NCI-H82 treated with DMSO at 0.1 percent for 48 hours (cell line): ENCODE results near the gene CCDC27.

Experiments used
- DNase-seq: peaks from one replicate; lab custom pipeline; 2025; ENCODE audit not compliant: unreplicated experiment; lab: John Stamatoyannopoulos, UW

The CCDC27 gene

DNA sequence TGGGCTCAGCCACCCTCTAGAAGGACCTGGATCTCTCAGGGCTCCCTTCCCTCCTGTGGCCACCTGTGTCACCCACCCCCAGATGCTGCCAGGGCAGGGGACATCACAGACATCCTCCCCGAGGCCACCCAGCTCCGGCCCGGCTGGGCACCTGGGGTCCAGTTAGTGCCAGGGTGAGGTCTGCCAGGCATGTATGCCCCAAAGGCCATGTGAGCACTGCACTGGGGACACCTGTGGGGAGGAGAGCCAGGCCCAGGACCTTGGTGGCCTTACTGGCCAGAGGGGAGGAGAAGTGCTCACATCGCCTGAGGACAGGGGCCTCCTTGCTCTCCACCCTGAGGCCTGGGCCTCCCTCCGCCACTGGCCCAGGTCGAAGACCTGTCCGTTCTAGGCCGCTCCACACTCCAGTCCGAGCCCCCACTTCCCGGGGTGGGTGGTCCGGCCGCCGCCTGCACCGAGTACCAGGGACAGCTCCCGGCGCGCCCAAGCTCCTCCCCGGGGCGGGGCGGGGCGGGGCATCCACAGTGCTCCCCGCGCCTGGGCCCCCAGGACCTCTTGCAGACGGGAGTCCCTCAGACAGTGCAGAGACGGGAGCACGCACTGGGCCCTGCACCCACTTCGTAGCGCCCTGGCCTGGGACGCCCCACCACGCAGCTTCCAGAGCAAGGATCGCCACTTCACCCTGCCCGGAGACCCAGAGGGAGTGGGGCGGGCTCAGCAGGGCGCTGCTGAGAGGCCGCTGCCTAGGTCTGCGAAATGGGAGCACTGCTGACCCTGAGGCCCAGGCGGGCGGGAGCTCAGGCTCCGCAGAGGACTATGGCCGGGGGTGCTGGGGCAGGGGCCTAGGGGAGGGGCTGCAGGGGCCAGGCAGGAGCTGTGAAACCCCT, 34.3 kb upstream of the CCDC27 start:
- no peak for DNase-seq

DNA sequence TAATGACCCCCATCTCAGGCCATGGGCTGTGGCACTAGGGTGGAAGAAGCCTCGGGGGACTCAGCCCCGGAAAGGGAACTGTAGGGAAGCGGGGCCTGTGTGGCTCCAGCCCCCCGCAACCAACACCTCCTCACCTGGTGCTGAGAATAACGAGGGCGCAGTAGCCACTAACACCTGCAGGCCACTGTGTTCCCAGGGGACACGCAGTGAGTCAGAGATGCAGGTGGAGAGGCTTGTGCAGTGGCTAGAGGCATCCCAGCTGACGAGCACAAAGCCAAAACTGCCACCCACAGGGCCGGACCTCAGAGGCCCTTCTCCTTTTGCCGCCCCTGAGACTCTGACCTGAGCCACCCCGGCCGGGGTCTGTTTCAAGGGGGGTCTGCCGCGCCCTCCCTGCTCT, 33.5 kb upstream of the CCDC27 start:
- no peak for DNase-seq

DNA sequence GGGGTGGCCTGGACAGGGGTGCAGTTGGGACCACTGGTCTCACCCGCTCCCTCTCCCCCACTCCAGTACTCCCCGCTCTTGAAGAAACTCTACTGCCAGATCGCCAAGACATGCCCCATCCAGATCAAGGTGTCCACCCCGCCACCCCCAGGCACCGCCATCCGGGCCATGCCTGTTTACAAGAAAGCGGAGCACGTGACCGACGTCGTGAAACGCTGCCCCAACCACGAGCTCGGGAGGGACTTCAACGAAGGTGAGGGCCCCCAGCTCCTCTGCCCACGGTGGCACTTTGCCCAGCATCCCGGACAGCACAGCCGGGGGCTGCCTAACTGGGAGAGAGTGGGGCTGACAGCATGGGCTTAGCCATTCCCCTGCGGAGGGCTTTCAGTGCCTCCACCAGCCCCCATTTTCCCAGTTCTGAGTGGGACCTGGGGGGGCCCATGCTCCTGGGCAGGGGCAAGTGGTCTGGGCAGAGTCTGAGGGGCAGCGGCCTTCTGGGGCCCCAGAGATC, 30.2 kb upstream of the CCDC27 start:
- DNase-seq, result no peak

- DNase-seq, result no peak
Observed at GRCh38 chr1:3722846-3723245, 29.4 kb upstream of the CCDC27 start.

GRCh38 chr1:3724416-3725030, 27.7 kb upstream of the CCDC27 start:
- DNase-seq, result peak; percentile 50

DNA sequence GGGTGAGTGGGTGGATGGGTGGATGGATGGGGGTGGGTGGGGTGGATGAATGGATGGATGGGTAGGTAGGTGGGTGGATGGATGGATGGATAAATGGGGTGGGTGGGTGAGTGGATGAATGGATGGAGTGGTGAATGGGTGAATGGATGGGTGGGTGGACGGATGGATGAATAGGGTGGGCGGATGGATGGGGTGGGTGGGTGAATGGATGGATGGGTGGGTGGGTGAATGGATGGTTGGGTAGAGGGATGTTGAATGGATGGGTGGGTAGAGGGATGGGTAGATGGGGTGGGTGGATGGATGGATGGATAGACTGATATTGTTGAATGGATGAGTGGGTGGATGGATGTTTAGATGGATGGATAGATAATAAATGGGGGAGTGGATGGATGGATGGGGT, 26.9 kb upstream of the CCDC27 start:
- no peak for DNase-seq

- peak; percentile 5 for DNase-seq
Observed at GRCh38 chr1:3727042-3727824, 25.0 kb upstream of the CCDC27 start.

GRCh38 chr1:3727825-3728776, 24.1 kb upstream of the CCDC27 start:
- DNase-seq, result no peak

DNA sequence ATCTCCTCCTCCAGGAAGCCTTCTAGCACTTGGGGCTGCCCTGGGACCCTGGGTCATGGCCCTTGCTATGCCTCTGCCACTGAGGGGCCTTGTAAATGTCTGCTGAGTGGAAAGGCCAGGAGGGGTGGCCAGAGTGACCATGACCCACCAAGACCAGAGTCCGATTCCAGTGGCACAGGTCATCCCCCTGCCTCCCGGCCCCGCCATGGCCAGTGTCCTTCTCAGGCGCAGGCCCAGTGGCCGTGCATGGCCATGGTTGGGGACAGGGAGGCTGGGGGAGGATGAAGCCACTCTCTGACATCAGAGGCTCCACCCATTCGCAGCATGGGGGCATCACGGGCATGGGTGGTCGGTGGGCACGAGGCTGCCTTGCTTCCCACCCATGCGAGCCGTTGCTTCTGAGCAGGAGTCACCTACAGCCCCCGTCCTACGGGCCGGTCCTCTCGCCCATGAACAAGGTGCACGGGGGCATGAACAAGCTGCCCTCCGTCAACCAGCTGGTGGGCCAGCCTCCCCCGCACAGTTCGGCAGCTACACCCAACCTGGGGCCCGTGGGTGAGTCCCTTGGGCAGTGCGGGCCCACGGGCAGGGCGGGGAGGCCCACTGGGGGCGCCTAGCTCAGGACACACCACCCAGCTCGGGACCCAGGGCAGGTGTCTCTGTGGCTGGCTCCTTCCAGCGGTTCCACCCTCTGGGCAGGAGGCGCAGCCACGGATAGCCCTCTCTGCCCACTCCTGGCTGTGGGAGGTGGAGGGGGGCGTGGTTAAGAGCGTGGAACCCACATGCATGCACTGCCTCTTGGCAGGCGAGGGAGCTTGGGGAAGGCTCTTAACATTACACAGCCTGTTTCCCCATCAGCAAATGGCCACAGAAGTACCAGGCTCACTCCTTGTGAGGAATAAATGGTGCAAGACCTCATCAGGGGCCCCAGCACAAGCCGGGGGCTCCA, 22.4 kb upstream of the CCDC27 start:
- DNase-seq, result no peak

DNA sequence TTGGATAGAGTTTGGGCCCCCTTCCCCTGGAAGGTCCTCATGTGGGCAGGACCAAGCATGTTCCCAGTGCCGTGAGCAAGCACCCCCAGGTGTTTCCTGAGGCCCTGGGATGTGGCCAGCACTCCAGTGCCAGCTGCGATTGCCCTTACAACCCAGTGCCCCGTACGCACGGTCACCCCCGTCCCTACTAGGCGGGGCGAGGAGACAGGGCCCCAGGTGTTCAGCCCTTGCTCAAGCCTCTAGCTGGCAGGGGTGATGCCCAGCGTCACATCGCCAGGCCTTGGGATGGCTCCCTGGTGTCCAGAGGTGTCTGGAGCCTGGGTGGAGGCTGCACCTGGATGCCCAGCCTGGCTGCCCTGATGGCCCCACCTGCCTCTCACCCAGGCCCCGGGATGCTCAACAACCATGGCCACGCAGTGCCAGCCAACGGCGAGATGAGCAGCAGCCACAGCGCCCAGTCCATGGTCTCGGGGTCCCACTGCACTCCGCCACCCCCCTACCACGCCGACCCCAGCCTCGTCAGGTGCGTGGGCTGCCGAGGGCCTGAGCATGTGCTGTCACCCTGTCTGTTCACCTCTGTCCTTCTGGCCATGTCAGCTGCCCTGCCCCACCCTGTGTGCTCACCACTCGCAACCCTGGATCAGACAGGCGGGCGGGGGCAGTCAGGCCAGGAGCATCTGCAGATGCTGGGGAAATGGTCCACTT, 21.6 kb upstream of the CCDC27 start:
- DNase-seq, result no peak

DNA sequence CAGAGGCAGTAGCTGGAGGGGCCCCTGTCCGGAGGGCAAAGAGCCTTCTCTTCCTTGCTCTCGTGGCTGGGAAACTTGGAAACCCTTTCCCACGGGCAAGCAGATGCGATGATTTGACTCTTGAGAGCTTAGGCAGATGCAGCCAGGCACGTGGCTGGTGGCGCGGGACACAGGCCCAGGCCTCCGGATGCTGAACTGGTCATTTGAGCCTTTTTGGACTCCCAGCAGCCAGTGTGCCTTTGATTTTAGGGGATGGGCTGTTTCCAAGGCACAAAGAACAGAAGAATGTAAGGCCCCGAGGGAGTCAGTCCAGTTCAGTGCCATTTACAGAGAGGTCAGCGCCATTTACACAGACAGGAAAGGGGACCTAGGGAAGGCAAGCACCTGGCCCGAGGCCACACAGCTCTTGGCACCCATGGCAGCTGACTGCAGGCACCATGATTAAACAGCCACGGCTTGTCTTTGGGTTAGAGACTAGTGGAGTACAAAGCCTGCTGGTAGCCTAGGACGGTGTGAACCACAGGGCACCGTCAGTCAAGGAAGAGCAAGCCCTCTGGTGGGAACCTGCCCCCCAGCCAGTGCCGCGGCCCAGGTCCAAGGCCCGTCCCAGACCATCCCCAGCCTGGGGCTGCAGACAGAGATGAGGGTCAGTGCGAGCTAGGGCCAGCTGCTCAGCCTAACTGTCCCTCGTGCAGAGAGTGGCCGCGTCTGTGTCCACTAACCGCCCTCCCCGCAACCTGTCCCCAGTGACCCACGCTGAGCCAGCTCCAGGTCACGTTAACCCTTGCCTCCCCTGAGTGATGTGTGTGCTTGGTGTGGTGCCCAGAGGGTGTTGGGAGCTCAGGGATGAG, 20.4 kb upstream of the CCDC27 start:
- no peak for DNase-seq

DNA sequence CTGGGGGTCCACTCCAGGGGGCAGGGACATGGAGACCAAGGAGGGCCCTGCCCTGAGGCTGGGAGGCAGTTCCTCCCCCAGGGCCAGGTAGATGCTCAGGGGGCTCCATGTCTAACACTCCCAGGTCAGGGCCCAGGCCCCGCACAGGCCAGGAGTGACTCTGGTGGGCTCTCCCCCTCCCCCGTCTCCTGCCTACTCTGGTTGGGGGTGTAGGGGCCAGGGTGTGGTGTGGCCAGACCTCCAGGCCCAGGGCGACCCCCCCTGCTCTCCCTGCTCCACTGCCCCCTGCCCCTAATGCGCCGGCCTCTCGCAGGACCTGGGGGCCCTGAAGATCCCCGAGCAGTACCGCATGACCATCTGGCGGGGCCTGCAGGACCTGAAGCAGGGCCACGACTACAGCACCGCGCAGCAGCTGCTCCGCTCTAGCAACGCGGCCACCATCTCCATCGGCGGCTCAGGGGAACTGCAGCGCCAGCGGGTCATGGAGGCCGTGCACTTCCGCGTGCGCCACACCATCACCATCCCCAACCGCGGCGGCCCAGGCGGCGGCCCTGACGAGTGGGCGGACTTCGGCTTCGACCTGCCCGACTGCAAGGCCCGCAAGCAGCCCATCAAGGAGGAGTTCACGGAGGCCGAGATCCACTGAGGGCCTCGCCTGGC, 19.7 kb upstream of the CCDC27 start:
- DNase-seq, result no peak

DNA sequence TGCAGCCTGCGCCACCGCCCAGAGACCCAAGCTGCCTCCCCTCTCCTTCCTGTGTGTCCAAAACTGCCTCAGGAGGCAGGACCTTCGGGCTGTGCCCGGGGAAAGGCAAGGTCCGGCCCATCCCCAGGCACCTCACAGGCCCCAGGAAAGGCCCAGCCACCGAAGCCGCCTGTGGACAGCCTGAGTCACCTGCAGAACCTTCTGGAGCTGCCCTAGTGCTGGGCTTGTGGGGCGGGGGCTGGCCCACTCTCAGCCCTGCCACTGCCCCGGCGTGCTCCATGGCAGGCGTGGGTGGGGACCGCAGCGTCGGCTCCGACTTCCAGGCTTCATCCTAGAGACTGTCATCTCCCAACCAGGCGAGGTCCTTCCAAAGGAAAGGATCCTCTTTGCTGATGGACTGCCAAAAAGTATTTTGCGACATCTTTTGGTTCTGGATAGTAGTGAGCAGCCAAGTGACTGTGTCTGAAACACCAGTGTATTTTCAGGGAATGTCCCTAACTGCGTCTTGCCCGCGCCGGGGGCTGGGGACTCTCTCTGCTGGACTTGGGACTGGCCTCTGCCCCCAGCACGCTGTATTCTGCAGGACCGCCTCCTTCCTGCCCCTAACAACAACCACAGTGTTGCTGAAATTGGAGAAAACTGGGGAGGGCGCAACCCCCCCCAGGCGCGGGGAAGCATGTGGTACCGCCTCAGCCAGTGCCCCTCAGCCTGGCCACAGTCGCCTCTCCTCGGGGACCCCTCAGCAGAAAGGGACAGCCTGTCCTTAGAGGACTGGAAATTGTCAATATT, 19.0 kb upstream of the CCDC27 start:
- DNase-seq, result no peak

DNA sequence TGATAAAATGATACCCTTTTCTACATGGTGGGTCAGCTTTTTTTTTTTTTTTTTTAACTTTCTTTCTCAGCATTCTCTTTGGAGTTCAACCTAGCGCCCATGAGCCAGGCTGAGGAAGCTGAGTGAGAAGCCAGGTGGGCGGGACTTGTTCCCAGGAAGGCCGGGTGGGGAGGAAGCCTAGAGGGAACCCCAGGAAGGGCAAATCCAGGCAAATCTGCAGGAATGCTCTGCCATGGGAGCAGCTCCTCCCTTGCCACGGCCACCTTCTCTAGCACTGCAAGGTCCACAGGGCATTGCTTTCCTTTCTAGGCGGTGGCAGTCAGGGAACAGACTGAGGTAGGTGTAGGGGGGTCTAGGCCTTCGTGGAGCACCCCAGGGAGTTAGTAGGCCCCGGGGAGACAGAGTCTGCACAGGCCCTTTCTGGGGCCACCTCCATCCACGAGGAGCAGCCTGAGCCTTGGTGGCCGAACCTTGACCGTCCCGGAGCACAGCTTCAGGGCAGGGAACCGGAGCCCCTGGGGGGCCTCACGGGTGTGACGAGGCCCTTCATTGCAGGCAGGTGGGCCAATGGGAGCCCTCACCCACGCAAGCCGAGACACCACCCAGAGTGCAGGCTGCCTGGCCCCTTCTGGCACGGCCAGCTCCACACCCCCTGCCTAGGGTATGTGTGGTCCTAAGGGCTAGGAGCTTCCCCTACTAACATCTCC, 18.2 kb upstream of the CCDC27 start:
- no peak for DNase-seq

- no peak for DNase-seq
Observed at GRCh38 chr1:3734602-3735001, 17.6 kb upstream of the CCDC27 start.
